Measurements from ENCODE around the gene PRSS8.
"Not testable (repeated sequence)": the region's sequence is repeated elsewhere in the genome, so short reads cannot be mapped to it uniquely, and the experiment has no call there.

PRSS8 gene

GRCh38 chr16:31143011-31143693 lies 7.6 kb upstream of the PRSS8 start:
- no peak for DNase-seq (ENCODE audit: low read depth)
- TF ChIP-seq, protein P1, sequence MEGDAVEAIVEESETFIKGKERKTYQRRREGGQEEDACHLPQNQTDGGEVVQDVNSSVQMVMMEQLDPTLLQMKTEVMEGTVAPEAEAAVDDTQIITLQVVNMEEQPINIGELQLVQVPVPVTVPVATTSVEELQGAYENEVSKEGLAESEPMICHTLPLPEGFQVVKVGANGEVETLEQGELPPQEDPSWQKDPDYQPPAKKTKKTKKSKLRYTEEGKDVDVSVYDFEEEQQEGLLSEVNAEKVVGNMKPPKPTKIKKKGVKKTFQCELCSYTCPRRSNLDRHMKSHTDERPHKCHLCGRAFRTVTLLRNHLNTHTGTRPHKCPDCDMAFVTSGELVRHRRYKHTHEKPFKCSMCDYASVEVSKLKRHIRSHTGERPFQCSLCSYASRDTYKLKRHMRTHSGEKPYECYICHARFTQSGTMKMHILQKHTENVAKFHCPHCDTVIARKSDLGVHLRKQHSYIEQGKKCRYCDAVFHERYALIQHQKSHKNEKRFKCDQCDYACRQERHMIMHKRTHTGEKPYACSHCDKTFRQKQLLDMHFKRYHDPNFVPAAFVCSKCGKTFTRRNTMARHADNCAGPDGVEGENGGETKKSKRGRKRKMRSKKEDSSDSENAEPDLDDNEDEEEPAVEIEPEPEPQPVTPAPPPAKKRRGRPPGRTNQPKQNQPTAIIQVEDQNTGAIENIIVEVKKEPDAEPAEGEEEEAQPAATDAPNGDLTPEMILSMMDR (IDR thresholded peaks at IDR 0.05; ENCODE audit: insufficient read depth, low read depth, low read length, missing control alignments) = no peak
- H3K4me3 ChIP-seq (ENCODE audit: low read depth, low read length) = peak overlapping the region; percentile 50; the same call in 1 of the 2 replicates

GRCh38 chr16:31142109-31143010 lies 6.8 kb upstream of the PRSS8 start:
- H3K4me3 ChIP-seq (ENCODE audit: low read depth, low read length) = peak overlapping the region; percentile 50
- DNase-seq (ENCODE audit: low read depth) = peak; percentile 99
- TF ChIP-seq, protein P1 (IDR thresholded peaks at IDR 0.05; ENCODE audit: insufficient read depth, low read depth, low read length, missing control alignments) = peak; percentile 93

- no peak for DNase-seq (ENCODE audit: low read depth)
- TF ChIP-seq, protein P1 (IDR thresholded peaks at IDR 0.05; ENCODE audit: insufficient read depth, low read depth, low read length, missing control alignments) = no peak
- peak overlapping the region; percentile 44 for H3K4me3 ChIP-seq (ENCODE audit: low read depth, low read length)
Observed at GRCh38 chr16:31141489-31142108, 6.1 kb upstream of the PRSS8 start.

DNA sequence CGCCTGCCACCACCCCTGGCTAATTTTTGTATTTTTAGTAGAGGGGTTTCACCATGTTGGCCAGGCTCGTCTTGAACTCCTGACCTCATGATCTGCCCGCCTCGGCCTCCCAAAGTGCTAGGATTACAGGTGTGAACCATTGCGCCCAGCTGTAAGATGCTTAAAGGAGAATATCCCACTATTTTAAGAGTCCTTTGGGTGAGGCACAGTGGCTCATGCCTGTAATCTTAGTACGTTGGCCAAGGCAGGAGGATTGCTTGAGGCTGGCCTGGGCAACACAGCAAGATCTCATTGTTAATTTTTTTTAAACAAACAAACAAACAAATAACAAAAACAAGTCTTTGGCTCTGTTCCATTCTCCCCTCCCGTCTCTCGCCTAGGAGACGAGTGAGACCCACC lies 5.5 kb upstream of the PRSS8 start:
- not testable (repeated sequence) for H3K4me3 ChIP-seq (ENCODE audit: low read depth, low read length); DNase-seq (ENCODE audit: low read depth)

DNA sequence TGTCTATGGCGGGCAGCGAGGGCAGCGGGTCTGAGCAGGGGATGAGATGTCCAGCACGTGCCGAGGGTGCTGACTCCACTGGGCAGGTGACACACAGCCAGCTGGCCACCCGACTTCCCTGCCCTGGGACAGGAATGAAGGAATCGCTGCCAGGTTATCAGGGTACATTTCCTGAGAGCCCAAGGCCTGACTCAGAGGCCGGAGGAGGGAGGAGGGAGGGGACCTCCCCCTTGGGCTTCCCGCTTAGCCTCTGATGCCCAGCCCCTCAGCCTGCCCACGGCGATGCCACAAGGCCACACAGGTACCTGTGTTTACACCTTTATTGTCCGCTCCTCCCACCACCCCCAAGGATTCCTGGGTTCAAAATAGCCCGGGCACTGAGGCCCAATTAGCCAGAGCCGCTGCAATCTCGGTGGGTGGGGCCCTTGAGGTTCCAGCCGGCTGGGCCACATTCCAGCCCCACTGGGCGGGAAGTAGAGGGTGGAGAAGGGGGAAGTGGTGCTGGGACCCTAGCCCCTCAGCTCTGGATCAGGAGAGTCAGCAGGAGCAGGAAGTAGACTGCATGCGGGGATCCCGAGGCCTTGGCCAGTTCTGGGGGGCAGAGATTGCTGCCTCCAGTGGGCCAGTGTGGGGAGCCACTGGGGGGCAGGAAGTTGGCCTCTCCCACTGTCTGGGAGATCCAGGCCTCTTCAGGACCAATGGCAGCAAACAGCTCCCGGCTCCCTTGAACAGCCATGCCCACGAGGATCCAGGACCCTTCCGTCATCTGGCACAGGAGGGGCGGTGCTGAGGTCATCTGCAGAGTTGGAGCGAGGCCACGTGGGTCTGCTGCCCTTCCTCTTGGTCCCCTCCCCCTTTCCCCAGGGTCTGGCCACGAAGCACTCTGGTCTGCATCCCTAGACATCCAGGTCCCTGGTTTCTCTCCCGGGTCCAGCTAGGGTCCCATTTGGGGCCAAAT lies 3.4 kb upstream of the PRSS8 start:
- TF ChIP-seq, protein P1 (IDR thresholded peaks at IDR 0.05; ENCODE audit: insufficient read depth, low read depth, low read length, missing control alignments) = no peak
- no peak for DNase-seq (ENCODE audit: low read depth)
- H3K4me3 ChIP-seq (ENCODE audit: low read depth, low read length) = no peak overlapping the region

DNA sequence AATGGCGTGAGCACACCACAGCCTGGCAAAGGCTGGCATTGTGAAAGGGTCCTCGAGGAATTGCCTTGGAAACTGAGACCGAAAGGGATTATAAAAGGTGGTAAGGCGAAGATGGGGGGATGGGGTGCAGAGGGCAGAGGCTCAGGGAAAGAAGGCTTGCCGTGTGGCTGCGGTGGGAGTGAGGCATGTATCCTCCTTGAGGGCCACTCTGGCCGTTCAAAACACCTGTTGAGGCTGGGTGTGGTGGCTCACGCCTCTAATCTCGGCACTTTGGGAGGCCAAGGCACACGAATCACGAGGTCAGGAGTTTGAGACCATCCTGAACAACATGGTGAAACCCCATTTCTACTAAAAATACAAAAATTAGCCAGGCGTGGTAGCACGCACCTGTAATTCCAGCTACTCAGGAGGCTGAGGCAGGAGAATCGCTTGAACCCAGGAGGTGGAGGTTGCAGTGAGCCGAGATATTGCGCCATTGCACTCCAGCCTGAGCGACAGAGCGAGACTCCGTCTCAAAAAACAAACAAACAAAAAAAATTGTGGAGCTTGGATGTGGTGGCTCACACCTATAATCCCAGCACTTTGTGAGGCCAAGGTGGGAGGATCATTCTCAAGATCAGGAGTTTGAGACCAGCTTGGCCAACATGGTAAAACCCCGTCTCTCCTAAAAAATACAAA lies 1.4 kb upstream of the PRSS8 start:
- DNase-seq (ENCODE audit: low read depth); H3K4me3 ChIP-seq (ENCODE audit: low read depth, low read length): not testable (repeated sequence)

DNA sequence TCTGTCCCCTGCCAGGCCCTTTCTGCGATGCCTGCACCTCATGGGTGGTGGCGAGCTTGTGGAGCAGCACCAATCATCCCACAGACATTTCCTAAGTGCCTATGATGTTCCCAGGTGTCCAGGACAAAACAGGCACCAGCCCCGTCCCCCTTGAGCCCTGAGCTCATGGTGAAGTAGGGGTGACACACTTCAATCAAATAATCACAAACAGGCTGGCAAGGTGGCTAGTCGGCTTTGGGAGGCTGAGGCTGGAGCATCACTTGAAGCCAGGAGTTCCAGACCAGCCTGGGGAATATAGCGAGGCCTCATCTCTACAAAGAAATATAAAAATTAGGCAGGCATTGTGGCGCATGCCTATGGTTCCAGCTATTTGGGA lies 748 bp upstream of the PRSS8 start:
- TF ChIP-seq, protein P1 (IDR thresholded peaks at IDR 0.05; ENCODE audit: insufficient read depth, low read depth, low read length, missing control alignments) = no peak
- DNase-seq (ENCODE audit: low read depth) = no peak
- no peak overlapping the region for H3K4me3 ChIP-seq (ENCODE audit: low read depth, low read length)

All from GM12865 (cell line).